ENCODE measurements around the gene RPL14.
"Not testable (repeated sequence)": the region's sequence is repeated elsewhere in the genome, so short reads cannot be mapped to it uniquely, and the experiment has no call there.

Gene RPL14

GRCh38 chr3:40452876-40453730 lies 4.0 kb upstream of the RPL14 start:
- peak overlapping the region; percentile 86 for H3K9ac ChIP-seq (ENCODE audit: low read depth, low read length)
- H3K9me3 ChIP-seq (ENCODE audit: control insufficient read depth, insufficient read depth, low read length), result no peaks in the 10 kb centered on the region
- H3K4me1 ChIP-seq (ENCODE audit: insufficient read depth, low read length), result 0 out of 2 replicates have a peak, but pooled peaks cover 1% of the 10 kb centered on the region
- peaks cover 4% of the 10 kb centered on the region for H3K36me3 ChIP-seq (ENCODE audit: insufficient read depth, low read length)

DNA sequence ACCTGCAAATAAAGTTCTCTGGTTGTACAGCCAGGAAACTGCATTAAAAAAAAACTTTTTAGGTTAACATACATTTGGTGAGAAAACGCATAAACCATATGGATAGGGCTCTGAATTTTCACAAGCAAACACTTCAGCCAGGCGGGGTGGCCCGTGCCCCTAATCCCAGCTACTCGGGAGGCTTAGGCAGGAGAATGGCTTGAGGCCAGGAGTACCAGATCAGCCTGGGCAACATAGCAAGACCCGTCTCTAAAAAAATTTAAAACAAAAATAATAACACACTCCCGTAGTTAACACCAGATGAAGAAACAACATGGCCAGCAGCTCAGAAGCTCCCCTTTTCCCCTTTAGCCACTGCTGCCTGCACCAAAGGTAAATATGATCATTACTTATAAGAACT lies 3.2 kb upstream of the RPL14 start:
- peaks cover 13% of the 10 kb centered on the region for H3K36me3 ChIP-seq (ENCODE audit: insufficient read depth, low read length)
- H3K9ac ChIP-seq (ENCODE audit: low read depth, low read length), result peak overlapping the region; percentile 59
- 0 out of 2 replicates have a peak, but pooled peaks cover 3% of the 10 kb centered on the region for H3K4me1 ChIP-seq (ENCODE audit: insufficient read depth, low read length)
- H3K9me3 ChIP-seq (ENCODE audit: control insufficient read depth, insufficient read depth, low read length), result no peaks in the 10 kb centered on the region

DNA sequence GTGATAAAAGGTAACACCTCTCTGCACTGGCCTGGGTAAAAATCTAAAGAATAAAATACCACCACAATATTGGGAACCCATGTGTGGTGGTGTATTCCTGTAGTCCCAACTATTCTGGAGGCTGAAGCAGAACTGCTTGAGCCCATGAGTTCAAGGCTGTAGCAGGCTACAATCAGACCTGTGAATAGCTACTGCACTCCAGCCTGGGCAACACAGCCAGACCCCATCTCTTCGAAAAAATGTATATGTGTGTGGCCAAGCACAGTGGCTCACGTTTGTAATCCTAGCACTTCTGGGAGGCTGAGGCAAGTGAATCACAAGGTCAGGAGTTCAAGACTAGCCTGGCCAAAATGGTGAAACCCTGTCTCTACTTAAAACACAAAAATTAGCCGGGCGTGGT lies 1.8 kb upstream of the RPL14 start:
- Histone ChIP-seq H3K9ac (ENCODE audit: low read depth, low read length) (no peak overlapping the region), H3K36me3 (ENCODE audit: insufficient read depth, low read length) (peaks cover 17% of the 10 kb centered on the region), H3K9me3 (ENCODE audit: control insufficient read depth, insufficient read depth, low read length) (no peaks in the 10 kb centered on the region), H3K4me1 (ENCODE audit: insufficient read depth, low read length) (0 out of 2 replicates have a peak, but pooled peaks cover 3% of the 10 kb centered on the region)

DNA sequence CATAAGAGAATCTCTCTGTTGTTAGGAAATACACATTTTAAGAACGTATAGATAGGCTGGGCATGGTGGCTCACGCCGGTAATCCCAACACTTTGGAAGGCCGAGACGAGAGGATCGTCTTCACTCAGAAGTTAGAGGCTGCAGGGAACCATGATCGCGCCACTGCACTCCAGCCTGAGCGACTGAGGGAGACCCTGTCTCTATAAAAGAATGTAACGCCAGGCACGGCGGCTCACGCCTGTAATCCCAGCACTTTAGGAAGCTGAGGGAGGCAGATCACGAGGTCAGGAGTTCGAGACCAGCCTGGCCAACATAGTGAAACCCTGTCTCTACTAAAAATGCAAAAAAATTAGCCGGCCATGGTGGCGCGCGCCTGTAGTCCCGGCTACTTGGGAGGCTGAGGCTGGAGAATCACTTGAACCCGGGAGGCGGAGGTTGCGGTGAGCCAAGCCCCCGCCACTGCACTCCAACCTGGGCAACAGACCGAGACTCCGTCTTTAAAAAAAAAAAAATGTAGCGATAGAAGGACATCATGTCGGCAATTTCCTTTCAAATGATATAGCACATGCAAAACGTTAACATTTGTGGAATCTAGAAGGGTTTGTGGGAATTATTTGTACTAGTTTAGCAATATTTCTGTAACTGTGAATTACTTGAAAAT lies 730 bp upstream of the RPL14 start:
- no peaks in the 10 kb centered on the region for H3K9me3 ChIP-seq (ENCODE audit: control insufficient read depth, insufficient read depth, low read length)
- peaks cover 23% of the 10 kb centered on the region for H3K36me3 ChIP-seq (ENCODE audit: insufficient read depth, low read length)
- H3K4me1 ChIP-seq (ENCODE audit: insufficient read depth, low read length), result 0 out of 2 replicates have a peak, but pooled peaks cover 3% of the 10 kb centered on the region
- peak overlapping the region; percentile 87 for H3K9ac ChIP-seq (ENCODE audit: low read depth, low read length)

DNA sequence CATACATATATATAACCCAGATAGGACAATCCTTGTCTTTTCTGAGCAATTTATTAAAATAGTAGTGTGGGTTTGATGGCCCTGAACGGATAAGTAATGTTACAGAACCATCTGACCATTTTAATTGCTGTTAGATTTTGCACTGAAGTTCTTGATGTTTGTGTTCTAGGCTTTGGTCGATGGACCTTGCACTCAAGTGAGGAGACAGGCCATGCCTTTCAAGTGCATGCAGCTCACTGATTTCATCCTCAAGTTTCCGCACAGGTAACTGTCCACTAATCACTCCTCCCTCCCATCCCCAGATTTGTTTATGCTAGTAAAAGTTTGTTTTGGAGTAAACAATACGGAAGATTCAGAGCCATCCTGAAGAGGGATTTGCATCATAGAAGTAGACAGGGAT lies 1.3 kb downstream of the RPL14 start:
- Histone ChIP-seq H3K9me3 (ENCODE audit: control insufficient read depth, insufficient read depth, low read length) (no peaks in the 10 kb centered on the region), H3K4me1 (ENCODE audit: insufficient read depth, low read length) (0 out of 2 replicates have a peak, but pooled peaks cover 3% of the 10 kb centered on the region), H3K36me3 (ENCODE audit: insufficient read depth, low read length) (peaks cover 33% of the 10 kb centered on the region), H3K9ac (ENCODE audit: low read depth, low read length) (no peak overlapping the region; the same call in none of the 2 replicates)

- not testable (repeated sequence) for H3K4me1 ChIP-seq (ENCODE audit: insufficient read depth, low read length); H3K9ac ChIP-seq (ENCODE audit: low read depth, low read length); H3K9me3 ChIP-seq (ENCODE audit: control insufficient read depth, insufficient read depth, low read length)
- H3K36me3 ChIP-seq (ENCODE audit: insufficient read depth, low read length), result peaks cover 43% of the 10 kb centered on the region
Measured at GRCh38 chr3:40460481-40460880, 3.3 kb downstream of the RPL14 start.

DNA sequence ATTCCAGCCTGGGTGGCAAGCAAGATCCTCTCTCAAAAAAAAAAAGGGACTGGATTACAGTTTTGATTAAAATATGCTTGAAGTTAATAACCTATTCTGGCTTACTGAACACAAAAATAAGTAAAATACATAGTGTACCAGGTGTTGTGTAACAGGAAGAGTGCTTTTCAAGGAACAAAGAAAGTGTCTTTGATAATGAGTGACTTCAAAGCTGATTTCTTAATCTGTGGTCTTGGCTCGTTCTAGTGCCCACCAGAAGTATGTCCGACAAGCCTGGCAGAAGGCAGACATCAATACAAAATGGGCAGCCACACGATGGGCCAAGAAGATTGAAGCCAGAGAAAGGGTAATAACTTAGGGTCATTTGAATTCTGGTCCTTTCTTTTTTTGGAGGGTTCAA lies 4.0 kb downstream of the RPL14 start:
- no peaks in the 10 kb centered on the region for H3K9me3 ChIP-seq (ENCODE audit: control insufficient read depth, insufficient read depth, low read length)
- 0 out of 2 replicates have a peak, but pooled peaks cover 3% of the 10 kb centered on the region for H3K4me1 ChIP-seq (ENCODE audit: insufficient read depth, low read length)
- peaks cover 43% of the 10 kb centered on the region for H3K36me3 ChIP-seq (ENCODE audit: insufficient read depth, low read length)
- no peak overlapping the region for H3K9ac ChIP-seq (ENCODE audit: low read depth, low read length)

GRCh38 chr3:40462838-40463237 lies 5.7 kb downstream of the RPL14 start:
- H3K36me3 ChIP-seq (ENCODE audit: insufficient read depth, low read length), result peaks cover 48% of the 10 kb centered on the region
- H3K9ac ChIP-seq (ENCODE audit: low read depth, low read length); H3K9me3 ChIP-seq (ENCODE audit: control insufficient read depth, insufficient read depth, low read length); H3K4me1 ChIP-seq (ENCODE audit: insufficient read depth, low read length): not testable (repeated sequence)

DNA sequence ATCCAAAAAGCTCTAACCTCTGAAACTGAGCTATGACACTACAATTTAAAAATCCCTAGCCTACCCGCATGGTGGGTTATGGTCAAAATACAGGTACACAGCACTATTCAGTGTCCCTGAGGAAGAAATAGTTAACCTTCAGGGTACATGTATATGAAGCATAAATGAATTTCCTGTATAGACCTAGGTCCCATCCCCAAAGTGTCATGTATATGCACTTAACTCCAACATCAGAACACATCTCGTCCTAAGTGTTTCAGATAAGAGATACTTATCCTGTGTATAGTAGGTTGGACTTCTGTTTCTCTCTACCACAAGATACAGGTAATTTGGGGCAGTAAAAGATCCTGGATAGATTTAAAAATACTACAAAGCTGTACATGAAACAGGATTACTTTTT lies 6.4 kb downstream of the RPL14 start:
- H3K36me3 ChIP-seq (ENCODE audit: insufficient read depth, low read length), result peaks cover 41% of the 10 kb centered on the region

GRCh38 chr3:40464339-40465110 lies 7.4 kb downstream of the RPL14 start:
- Histone ChIP-seq H3K36me3 (ENCODE audit: insufficient read depth, low read length) (peaks cover 33% of the 10 kb centered on the region), H3K9me3 (ENCODE audit: control insufficient read depth, insufficient read depth, low read length) (no peaks in the 10 kb centered on the region), H3K9ac (ENCODE audit: low read depth, low read length) (no peak overlapping the region), H3K4me1 (ENCODE audit: insufficient read depth, low read length) (no peaks in the 10 kb centered on the region)

More for the DNA sequence above, 6.4 kb downstream of the RPL14 start:
- no peaks in the 10 kb centered on the region for H3K9me3 ChIP-seq (ENCODE audit: control insufficient read depth, insufficient read depth, low read length)
- no peaks in the 10 kb centered on the region for H3K4me1 ChIP-seq (ENCODE audit: insufficient read depth, low read length)
- H3K9ac ChIP-seq (ENCODE audit: low read depth, low read length), result no peak overlapping the region

- peaks cover 33% of the 10 kb centered on the region for H3K36me3 ChIP-seq (ENCODE audit: insufficient read depth, low read length)
- no peaks in the 10 kb centered on the region for H3K4me1 ChIP-seq (ENCODE audit: insufficient read depth, low read length)
Measured at GRCh38 chr3:40465111-40465407, 7.9 kb downstream of the RPL14 start.

DNA sequence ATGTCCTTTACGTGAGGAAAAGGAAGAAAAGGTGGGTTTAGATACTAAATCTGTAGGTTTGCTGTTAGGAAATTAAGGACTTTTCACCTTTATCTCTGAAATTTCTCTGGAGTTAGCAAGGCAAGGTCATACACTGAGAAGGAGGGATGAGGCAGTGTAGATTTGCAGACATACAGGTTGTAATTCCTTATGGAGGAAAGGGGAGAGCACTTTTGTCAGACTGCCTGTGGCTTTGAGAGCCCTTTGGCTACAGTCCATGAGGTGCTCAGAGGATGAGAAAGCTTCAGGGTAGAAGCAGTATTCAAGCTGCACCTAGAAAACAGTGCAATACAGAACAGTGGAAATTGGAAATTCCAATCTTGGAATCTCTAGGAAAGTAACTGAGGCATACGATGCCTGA lies 8.3 kb downstream of the RPL14 start:
- Histone ChIP-seq H3K4me1 (ENCODE audit: insufficient read depth, low read length) (no peaks in the 10 kb centered on the region), H3K36me3 (ENCODE audit: insufficient read depth, low read length) (peaks cover 33% of the 10 kb centered on the region), H3K9ac (ENCODE audit: low read depth, low read length) (no peak overlapping the region), H3K9me3 (ENCODE audit: control insufficient read depth, insufficient read depth, low read length) (no peaks in the 10 kb centered on the region)

More at GRCh38 chr3:40465111-40465407, 7.9 kb downstream of the RPL14 start:
- no peak overlapping the region for H3K9ac ChIP-seq (ENCODE audit: low read depth, low read length)
- H3K9me3 ChIP-seq (ENCODE audit: control insufficient read depth, insufficient read depth, low read length), result no peaks in the 10 kb centered on the region

GRCh38 chr3:40468018-40468417 lies 10.9 kb downstream of the RPL14 start:
- Histone ChIP-seq H3K36me3 (ENCODE audit: insufficient read depth, low read length) (peaks cover 20% of the 10 kb centered on the region), H3K9ac (ENCODE audit: low read depth, low read length) (no peak overlapping the region), H3K4me1 (ENCODE audit: insufficient read depth, low read length) (no peaks in the 10 kb centered on the region), H3K9me3 (ENCODE audit: control insufficient read depth, insufficient read depth, low read length) (no peaks in the 10 kb centered on the region)

DNA sequence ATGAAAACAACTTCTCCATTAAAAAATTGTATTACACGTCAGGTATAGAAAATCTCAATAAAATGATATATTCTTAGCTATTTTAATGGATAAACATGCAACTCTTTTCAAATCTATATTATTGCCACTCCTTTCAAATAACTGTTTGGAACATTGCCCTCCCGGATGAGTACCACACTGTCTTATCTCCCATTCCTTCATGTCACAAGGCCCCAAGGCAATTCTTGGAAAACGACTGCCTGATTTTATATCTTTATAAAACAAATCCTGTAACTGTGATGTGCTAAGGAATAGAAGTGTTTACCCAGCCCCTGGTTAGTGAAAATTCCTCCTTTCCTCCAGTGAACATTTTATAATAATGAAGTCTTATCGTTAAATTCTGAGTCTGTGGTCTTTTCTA lies 13.6 kb downstream of the RPL14 start:
- H3K36me3 ChIP-seq (ENCODE audit: insufficient read depth, low read length), result peaks cover 7% of the 10 kb centered on the region; the same call in 1 of the 2 replicates
- no peak overlapping the region for H3K9ac ChIP-seq (ENCODE audit: low read depth, low read length)
- H3K9me3 ChIP-seq (ENCODE audit: control insufficient read depth, insufficient read depth, low read length), result no peaks in the 10 kb centered on the region
- no peaks in the 10 kb centered on the region for H3K4me1 ChIP-seq (ENCODE audit: insufficient read depth, low read length)

Measured in ES-I3 (cell line).